ENCODE results near the gene ARMCX6.
A peak's percentile ranks its signal among the peaks of the same experiment; 100 is the strongest.
"Not testable (repeated sequence)": the region's sequence is repeated elsewhere in the genome, so short reads cannot be mapped to it uniquely, and the experiment has no call there.

ARMCX6 gene

DNA sequence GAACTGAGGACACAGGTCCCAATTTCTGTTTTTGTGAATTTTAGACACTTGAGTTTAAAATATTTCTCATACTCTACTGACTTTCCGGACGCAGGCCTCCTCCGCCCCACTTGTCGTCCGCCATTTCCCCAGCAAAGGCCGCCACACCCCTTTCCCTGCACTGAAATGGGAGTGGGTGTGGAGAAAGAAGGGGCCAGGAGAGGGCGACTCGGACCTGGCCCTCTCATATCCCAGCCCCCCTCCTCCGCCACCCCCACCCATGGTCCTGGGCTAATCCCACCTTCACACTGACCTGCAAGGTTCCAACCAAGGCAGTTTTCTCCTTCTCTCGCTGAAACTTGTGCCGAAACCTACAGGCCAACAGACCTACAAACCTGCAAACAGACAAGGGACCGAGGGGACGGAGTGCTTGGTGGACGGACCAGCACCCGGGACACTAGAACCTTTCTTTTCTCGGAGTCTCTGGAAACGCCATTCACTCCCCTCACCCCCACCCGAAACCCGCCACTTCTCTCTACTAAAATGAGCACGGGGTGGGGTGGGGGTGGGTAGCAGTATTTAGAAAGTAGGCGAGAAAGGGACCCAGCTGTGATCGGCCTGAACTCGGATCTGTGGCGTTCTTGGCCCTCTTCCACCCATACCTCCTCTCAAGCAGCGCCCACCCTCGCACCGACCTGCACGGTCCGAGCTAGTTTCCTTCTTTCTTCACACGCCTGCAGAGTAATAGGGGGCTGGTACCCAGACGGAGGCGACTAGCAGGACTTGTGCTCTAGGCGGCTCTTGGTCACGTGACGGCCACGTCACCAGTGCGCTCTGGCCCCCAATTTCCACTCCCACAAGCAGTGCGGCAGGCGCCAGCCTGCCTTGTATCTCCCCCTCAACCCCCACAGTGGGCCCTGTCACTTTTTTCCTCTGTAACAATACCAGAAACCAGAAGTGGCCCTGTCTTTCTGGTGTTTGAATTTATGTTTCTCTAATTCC lies at the start of gene ARMCX6:
TSS of gene ARMCX6 (minus strand) at position 790 of the 981 bp plus-strand sequence. CDS start 1,380 bp downstream, outside the sequence.
- DNase-seq: peak; percentile 81

DNA sequence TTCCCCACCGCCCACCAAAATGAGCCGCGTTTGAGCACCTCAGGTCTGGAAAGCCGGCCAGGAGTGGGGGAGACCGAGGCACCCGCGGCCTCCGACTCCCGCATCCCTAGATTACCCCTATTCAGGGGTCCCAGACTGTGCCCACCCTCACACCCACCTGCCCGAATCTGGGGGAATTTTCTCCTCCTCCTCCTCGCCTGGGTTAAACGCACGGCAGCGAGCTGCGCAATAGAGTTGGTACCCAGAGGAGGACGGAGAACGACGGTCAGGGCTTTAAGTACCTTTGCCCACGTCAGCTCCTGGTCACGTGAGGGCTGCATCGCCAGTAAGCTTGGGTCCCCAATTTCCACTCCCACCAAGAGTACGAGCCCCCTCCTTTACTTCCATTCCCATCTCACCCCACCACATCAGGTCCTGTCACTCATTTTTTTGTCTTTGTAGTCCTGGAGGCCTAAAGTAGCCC lies 41.8 kb upstream of the ARMCX6 start, which contains the start of gene ARMCX2:
TSS of gene ARMCX2 (minus strand) at position 250 of the 463 bp plus-strand sequence. CDS start 2,262 bp downstream, outside the sequence.
- DNase-seq: no peak

DNA sequence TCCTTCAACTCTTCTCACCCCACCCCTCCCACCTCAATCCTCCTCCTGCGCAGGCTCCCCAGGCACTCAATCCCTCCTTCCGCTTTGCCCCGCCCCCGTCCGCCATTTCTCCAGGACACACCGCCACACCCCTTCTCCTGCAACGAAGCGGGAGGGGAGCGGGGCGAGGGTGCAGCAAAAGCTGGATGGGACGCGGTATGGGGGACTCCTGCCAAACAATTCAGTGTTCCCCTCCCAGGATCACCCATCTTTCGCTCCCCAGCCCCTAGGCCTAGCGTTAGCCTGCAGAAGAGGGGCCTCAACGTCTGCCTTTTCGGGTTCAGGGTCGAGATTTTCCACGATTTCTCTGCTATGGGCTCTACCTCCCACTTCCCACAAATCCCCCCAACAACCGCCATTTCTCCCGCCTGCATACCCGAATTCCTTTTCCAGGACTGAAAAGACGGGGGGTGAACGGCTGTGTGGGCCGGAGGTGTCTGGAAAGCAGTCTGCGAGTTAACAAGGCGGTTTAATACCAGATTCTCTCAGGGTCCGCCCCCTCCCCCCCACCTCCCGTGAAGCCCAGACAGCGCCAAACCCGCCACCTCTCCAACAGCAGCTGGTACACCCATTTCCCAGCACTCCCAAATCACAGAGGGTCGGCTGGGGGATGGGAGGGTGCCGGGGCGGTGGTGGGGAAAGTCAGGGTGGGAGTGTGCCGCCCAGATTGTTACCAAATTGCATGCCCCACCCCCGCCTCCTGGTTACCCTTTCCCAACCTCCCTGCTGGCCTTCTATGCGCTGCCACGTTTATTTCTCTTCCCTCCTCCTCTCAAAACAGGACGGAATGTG lies 41.1 kb upstream of the ARMCX6 start:
- DNase-seq: peak; percentile 79

DNA sequence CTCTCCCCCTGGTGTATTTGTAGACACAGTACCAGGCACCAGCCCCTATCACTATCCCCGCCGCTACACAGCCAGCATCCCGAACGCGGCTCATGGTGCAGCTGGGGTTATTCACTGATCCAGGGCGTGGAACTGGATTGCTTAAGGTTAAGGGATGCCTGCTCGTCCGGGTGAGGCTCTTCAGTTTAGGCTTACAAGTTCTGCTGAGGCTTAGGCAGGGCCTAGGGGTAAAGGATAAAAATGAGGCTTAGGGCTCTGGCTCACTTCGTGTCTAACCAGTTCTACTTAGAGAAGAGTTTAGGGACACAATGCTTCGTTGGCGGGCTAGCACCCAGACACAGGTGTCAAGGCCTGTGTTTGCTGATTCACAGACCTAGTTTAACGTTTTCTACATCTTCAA lies 39.7 kb upstream of the ARMCX6 start:
- DNase-seq: no peak

DNA sequence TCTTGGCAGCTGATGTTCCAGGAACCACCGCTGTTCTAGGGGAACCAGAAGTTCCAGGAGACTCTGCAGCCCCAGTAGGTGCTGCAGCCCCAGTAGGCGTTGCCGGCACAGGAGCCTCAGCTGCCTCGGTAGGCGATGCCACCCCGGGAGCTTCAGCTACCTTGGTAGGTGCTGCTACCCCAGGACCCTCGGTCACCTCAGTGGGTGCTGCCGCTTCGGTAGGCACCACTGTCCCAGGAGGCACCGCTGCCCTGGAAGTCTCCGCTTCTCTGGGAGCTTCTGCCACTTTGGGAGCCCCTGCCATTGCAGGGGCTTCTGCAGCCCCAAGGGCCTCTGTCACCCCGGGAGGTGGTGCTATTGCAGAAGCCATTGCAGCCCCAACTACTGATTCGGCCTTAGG lies 39.0 kb upstream of the ARMCX6 start:
- DNase-seq: no peak

DNA sequence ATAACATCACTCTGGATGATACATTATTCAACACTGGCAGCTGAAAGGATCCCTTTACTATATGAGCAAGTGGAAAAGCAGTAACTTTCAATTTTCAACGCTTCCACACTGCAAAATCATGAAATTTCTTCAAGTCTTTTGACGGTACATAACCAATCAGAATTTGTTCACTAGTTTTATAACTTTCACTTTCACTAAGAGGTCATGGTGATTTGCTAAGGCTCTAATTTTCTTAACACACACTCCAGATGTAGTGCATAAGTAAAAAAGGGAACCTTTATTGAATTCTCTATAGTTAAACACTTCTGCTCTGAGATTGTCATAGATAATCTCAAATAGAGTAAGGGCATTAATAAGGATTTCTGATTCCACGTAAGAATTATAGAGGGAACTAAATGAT lies 37.7 kb upstream of the ARMCX6 start:
- DNase-seq: no peak

DNA sequence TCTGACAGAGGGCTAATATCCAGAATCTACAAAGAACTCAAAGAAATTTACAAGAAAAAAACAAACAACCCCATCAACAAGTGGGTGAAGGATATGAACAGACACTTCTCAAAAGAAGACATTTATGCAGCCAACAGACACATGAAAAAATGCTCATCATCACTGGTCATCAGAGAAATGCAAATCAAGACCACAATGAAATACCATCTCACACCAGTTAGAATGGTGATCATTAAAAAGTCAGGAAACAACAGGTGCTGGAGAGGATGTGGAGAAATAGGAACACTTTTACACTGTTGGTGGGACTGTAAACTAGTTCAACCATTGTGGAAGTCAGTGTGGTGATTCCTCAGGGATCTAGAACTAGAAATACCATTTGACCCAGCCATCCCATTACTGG lies 29.9 kb upstream of the ARMCX6 start:
- not testable (repeated sequence) for DNase-seq

DNA sequence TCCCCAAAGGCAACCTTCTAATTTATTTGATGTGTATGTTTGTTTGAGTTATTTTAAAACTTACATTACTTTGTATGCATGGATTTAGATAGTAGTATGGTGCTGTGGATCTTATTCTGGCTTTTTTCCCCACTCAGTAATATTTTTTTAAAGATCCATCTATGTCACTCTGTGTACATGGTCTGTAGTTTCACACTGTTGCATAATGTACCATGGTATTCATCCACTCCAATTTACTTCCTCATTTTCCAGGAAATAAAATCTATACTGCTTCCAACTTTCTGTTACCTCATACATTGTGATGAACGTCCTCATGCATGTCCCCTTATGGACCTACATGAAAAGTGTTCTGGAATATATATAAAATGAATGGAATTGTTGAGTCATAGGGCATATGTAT lies 24.3 kb upstream of the ARMCX6 start:
- no peak for DNase-seq

DNA sequence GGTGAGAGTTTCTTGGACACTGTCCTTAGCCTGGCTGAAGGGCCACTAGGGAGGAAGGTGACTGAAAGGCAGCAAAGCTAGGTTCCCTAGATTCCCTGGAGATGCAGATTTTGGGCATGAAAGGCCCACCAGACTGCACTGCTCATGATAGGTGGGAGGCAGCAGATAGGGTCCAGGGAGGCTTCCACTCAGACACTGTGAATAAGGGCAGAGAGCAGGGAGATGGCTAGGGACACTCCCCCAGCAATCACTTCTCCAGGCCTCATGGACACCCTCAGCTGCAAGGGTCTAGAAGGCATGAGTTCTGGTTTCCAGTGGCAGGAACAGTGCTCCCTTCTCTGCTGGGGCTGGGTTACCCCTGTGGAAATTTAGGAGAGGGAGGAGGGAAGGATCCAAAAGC lies 21.8 kb upstream of the ARMCX6 start:
- DNase-seq: no peak

DNA sequence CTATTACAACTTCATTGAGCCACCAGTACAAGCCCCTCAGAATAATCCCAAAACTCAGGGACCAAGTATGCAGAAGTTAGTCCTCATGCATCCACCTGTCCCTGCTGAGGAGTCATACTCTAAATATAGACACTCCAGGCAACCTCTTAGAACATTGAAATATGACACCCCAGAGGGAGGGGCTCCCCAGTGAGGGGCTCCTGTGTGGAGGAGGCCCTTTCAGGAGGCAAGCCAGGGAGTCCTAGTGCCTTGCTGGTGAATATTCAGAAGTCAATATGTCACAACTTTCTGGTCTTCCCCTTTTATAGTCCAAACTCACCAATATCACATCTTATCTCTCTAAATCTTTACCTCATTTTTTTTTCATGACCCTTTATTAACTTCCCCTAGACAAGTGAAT lies 1.6 kb upstream of the ARMCX6 start:
- no peak for DNase-seq

DNA sequence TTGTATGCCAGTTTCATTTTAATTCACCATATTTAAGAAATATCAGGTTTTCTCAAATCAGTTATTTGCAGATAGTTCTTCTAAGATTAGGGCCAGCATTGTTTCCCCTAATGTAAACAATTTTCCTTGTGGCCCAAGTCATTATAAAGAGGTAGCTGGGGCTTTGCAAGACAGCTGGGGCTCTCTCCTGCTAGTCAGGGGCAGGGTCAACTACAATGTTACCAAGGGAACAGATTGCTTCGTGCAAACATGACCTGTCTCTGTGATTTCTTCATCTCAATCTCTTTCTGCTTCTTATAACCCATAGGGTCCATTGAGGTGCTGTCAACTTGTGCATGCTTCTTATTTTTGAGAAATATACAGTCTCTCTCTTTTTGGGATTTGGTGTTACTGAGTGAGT lies 12.1 kb downstream of the ARMCX6 start:
- no peak for DNase-seq

DNA sequence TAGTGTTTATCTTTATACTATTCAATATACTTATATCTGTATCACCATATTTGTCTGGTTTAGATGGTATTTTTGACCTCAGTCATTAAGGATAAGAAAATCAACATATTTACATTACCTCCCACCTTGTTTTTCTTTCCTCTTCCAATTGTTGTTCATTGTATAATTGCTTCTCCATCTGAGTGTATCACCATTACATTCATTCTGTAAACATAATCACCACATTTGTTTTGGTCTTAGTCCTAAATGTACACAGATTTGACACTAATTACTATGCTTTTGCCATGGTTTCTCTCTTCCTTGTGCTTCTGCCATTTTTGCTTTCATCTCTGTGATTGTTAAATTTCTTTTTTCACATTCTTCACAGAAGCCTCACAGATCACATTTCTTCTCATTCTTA lies 12.7 kb downstream of the ARMCX6 start:
- DNase-seq: no peak

DNA sequence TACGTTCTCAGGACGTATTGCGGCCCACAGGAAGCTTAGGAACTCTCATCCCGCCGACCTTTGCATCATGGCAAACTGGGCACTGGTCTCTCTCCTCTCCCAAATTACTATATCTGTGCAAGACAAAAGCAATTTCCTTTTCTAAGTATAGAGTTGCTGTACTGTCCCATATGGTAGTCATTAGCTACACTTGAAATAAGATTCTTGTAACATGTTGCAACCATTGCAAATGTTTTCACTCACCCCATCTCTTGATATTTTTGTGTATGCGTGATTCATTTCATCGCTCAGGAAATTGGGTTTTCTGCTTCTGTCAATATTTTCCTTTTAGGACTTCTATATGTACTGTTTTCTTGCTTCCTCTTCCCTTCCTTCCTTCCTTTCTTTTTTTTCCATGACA lies 15.7 kb downstream of the ARMCX6 start:
- DNase-seq: no peak

DNA sequence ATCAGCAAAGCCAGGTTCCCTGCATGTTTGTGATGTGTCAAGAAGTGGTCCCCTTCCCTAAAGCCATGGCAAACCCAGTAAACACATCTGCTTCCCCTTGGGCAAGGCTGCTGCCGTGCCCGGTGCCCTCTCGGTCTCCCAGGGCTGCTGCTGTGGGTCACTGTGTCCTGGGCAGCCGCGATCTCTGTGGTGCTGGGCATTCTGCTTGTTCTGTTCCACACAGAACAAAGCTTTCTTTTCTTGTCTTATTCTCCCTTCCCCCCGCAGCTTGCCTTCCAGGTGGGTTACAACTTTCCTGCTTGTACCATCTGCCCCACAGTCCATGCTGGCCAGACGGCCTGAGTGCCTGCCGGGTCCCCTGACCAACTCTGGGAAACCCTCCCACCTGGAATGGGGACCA lies 18.2 kb downstream of the ARMCX6 start:
- not testable (repeated sequence) for DNase-seq

DNA sequence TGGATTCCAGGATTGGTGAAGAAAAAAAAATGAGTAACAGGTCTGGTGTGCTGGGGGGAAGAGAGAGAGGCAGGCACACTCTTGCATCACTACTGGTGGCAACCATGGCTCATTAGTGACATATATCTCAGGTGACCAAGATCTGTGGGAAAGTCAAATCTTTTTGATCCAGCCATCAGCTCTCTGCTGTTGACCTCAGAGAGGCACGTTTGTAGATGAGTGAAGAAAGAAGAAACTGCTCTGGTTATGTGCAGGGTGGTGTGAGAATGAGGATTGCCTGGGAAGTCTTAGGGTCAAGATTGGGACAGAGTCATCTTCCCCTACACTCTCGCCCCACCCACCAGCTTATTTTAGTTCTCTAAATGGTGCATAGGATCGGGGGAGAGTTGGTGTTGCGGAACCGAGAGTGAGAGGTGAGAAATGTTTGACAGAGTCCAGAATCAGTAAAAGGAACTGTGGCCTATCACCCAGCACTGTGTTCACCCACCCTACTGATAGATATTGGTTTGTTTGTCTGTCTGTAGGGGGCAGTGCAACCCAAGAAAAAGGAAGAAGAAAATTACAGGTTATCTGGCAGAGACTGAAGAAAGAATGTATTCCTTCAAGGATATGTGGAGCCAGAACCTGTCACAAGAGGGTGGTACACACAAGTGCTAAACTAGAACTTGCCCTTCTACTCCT lies 21.9 kb downstream of the ARMCX6 start:
- no peak for DNase-seq

All from activated CD8-positive, alpha-beta memory T cell treated with anti-CD3 and anti-CD28 coated beads for 24 hours (primary cell).